Glomerular visceral epithelial cell (primary cell): ENCODE data around the gene DMAC2L.
A peak's percentile ranks its signal among the peaks of the same experiment; 100 is the strongest.
"Not testable (repeated sequence)": the region's sequence is repeated elsewhere in the genome, so short reads cannot be mapped to it uniquely, and the experiment has no call there.

Experiments used
- DNase-seq: peaks from one replicate; pipeline ENCODE4 v3.0.0-alpha.2; 2016; ENCODE audit errors: extremely low spot score

The DMAC2L gene

DNA sequence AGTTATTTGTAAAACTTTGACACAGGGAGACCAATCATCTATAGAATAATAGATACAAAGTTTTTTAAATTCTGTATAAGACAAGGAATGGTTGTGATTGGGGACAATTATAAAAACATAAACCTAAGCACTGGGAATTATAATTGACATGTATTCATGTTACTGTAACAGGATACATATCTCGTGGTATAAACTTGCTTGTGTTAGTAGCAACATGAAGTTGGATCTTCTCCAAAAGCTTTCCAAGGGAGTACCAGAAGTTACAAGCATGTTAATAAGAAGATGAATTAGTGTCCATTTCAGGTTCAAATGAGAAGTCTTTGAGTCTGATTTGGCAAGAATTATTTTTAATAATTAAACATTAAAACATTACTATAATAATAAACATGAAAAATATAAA is 42.4 kb downstream of the DMAC2L start:
- no peak for DNase-seq

DNA sequence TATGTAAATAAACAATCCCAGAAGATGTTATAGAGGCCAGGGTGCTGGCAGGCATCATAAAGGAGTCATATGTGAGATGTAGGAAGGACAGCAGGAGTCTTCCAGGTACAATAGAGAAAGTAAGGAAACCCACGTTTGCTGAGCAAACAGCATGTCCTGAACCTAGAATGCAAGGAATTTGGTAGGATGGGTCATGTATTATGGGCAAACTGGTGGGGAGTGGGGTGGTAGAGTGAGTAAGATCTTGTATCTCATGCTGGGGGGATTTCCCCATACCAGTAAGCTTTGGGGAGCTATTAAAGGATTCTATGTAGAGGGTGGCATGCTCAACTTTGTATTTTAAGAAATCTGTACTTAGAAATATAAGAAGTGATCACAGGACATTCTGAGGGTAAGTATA is 43.6 kb downstream of the DMAC2L start:
- no peak for DNase-seq

DNA sequence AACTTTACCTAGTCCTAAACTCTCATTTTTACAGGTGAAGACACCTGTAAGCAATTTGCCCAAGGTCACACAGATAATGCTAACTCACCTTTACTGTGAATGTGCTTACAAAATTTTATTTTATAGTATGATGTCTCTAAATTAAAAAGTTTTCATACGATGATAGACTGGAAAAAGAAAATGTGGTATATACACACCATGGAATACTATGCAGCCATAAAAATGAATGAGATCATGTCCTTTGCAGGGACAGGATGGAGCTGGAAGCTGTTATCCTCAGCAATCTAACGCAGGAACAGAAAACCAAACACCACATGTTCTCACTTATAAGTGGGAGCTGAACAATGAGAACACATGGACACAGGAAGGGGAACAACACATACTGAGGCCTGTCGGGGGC is 44.2 kb downstream of the DMAC2L start:
- DNase-seq: not testable (repeated sequence)

DNA sequence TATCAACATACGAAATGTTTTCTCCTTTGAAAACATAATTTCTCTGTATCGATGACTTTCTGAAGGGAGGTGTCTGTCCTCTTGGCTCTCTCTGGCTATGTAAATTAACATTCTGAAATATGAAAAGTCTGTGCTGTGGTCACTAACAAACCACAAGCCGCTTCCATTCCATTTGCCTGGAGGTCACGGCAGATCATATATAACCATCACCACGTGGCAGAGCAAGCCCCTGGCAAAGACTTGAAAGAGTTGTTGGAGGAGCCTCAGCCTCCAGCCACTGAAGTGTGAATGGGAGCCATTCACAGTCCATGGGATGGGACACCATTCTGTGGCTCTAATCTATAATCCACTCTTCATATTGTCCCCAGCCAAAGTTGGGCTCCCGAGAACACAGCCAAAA is 45.0 kb downstream of the DMAC2L start:
- DNase-seq: no peak

DNA sequence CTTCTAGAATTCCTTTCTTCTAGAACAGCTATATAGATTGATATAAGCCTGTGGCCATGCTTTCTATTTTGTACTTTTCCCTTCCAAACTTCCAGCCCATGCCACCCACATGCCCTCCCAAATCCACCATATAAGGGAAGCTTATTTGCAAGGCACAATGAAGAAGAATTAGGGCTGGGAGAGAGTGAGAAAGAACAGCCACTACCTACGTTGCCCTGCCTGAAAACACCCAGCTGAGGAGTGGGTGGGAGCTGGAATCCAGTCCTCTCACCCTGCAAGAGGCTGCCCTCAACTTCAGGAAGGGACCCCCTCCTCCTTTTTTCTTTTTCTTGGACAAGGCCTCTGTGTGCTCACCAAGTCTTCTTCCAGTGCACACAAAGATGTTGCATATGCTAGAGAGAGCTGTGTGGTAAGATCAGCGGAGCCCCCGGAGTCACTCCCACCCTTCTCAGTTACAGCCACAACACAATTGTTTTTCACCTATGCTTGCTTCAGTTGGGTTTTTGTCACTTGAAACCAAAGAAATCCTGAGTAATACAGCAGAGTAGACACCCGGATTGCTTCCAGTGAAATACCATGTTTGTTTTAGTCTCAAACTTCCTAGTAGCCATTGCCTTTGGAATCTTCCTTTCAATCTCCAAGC is 45.8 kb downstream of the DMAC2L start:
- DNase-seq: no peak

DNA sequence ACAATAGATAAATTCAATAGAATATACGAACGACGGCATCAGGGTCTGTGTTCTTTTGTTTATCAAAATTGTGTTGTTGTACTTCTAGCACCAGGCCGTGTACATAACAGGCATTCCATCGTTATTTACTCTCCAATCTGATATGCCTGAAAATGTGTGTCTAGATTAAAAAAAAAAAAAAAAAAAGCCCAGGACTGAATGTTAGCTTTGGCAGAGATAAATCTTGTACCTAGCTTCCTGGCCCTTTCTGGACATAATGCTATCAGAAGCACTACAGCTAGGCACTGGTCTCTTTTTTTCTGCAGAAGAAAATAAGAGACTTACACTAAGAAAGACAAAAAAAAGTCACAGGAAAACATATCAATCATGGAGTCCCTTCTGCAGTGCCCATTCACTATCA is 47.5 kb downstream of the DMAC2L start:
- no peak for DNase-seq

DNA sequence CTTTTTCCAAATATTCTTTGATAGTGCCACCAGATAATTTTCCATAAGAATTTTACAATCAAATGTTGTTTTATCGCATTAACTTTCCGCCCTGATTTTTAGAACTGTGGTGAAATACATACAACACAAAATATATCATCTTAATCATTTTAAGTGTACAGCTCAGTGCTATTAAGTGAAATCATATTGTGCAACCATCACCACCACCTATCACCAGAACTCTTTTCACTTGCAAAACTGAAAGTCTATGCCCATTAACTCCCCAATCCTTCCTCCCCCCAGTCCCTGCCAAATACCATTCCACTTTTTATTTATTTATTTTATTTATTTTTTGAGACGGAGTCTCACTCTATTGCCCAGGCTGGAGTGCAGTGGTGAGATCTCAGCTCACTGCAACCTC is 48.0 kb downstream of the DMAC2L start:
- DNase-seq: no peak

DNA sequence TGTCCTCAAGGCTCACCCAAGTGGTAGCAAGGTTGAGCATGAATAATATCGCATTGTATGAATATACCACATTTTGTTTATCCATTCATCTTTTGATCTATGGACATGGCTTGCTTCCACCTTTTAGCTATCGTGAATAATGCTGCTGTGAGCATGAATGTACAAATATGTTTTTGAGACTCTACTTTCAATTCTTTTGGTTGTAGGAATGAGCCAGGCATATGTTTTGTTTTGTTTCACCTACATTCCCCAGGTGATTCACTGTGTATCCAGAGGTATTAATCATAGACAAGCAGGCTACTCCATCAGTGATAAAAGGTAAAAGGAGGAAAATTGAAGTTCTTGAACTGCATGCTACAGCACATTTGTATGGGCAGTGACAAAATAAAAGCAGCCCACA is 48.7 kb downstream of the DMAC2L start:
- no peak for DNase-seq

DNA sequence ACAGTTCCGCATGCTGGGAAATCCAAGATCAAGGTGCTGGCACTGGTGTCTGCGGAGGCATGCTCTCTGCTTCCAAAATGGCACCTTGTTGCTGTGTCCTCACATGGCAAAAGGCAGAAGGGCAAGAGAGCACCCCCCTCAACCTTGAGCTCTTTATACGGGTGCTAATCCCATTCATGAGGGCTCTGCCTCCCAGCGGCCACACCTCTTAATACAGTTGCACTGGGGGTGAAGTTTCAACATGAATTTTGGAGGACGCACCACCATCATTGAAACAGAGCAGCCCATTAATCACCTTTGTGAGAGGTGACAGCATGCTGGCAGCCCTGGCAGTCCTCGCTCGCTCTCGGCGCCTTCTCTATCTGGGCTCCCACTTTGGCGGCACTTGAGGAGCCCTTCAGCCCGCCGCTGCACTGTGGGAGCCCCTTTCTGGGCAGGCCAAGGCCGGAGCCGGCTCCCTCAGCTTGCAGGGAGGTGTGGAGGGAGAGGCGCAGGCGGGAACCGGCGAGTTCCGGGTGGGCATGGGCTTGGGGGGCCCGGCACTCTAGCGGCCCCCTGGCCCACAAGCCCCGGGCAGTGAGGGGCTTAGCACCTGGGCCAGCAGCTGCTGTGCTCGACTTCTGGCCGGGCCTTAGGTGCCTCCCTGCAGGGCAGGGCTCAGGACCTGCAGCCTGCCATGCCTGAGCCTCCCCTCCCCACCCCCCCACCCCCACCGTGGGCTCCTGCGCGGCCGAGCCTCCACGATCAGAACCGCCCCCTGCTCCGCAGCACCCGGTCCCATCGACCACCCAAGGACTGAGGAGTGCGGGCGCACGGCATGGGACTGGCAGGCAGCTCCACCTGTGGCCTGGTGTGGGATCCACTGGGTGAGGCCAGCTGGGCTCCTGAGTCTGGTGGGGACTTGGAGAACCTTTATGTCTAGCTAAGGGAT is 49.6 kb downstream of the DMAC2L start:
- DNase-seq: not testable (repeated sequence)

DNA sequence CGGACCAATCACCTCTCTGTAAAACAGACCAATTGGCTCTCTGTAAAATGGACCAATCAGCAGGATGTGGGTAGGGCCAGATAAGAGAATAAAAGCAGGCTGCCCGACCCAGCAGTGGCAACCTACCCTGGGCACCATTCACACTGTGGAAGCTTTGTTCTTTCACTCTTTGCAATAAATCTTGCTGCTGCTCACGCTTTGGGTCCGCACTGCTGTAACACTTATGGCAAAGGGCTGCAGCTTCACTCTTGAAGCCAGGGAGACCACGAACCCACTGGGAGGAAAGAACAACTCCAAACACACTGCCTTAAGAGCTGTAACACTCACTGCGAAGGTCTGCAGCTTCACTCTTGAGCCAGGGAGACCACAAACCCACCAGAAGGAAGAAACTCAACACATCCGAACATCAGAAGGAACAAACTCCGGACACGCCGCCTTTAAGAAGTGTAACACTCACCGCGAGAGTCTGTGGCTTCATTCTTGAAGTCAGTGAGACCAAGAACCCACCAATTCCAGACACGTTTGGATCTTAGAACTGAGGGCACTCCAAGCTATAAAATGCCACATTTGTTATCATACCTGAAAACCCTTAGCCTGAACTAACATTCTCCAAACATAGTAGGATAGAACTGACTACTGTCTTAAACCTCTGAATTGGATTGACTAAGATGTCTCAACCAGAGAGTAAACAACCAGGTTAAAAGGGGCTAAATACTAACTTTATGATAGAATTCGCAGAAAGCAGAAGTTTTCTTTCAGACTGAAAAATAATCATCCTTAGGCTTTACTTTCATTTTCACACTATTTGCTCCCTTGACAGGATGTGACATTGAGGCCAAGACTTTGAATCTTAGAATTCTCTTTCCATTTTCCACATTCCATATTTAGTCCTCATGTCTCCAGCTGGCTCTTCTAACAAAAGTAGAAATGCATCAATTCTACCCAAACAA is 50.9 kb downstream of the DMAC2L start:
- no peak for DNase-seq

DNA sequence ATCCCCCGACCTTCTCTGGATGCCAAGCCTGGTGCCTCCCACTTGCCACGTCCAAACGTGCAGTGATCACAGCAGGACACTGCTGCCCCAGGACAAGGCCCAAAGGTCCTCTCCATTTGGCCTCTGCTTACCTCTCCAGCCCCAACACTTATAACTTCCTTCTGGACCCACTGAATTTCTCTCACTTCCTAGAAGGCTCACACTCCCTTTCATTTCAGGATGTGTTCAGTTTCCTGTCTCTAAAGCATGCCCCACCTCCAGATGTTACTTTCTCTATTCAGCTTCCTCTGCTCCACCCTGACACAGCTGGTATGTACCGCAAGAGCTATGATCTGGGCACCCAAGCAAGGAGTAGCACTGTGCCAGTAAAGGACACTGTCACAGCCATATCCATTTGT is 51.6 kb downstream of the DMAC2L start:
- DNase-seq: peak; percentile 34

DNA sequence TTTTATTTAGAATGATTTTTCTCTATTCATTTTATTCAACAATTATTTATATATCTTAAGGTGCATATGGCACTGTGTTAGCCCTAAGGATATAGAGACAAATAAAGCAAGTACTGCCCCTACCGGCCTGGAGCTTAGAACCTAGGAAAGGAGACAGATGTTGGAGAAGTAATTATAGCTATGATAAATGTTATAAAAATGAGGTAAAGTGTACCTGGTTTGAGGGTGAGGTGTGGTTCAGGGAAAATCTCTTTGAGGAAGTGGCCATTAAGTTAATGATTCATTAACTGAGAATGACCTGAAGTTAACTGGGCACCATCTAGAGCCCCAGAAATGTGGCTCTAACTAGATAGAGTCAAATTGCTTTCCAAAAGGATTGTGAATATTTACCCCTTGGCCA is 52.7 kb downstream of the DMAC2L start:
- peak; percentile 25 for DNase-seq

DNA sequence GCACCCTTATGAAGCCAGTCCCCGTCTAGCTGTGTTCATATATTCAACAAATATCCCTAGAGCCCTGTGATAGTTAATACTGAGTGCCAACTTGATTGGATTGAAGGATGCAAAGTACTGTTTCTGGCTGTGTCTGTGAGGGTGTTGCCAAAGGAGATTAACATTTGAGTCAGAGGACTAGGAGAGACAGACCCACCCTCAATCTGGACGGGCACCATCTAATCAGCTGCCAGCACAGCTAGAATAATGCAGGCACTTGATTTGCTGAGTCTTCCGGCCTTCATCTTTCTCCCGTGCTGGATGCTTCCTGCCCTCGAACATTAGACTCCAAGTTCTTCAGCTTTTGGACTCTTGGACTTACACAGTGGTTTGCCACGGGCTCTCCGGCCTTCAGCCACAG is 53.4 kb downstream of the DMAC2L start:
- not testable (repeated sequence) for DNase-seq

DNA sequence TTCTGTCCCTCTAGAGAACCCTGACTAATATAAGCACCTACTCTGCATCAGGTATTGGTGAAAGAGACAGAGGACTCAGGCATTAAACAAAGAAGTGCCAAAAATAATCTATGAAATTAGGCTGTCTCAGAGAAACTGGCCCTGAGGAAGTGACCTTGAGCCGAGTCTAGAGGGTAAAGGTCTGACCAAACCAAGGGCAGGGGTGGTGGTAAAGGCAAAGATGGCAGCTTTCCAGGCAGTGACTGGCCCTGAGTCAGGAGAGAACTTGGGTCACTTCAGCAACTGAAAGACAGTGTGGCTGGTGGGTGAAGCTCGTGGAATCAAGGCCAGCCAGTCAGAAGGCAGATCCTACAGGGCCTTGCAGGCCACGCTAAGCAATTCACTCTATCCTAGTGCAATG is 54.0 kb downstream of the DMAC2L start:
- no peak for DNase-seq

DNA sequence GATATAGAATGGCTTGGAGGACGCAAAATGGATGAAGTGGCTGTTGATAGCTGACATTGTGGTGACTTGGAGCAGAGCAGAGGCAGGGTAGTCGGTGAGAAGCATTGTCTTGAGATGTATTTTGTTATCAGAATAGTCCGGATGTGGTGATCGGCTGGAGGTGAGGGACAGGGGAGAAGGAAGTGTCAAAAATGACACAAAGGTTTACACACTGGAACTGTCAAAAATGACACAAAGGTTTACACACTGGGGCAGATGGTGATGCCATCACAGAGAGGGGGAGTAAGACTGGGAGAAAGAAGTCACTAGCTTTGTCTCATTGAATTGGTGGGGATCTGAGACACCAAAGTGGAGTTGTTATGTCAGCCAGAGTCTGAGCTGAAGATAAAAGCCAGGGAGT is 54.5 kb downstream of the DMAC2L start:
- DNase-seq: no peak

DNA sequence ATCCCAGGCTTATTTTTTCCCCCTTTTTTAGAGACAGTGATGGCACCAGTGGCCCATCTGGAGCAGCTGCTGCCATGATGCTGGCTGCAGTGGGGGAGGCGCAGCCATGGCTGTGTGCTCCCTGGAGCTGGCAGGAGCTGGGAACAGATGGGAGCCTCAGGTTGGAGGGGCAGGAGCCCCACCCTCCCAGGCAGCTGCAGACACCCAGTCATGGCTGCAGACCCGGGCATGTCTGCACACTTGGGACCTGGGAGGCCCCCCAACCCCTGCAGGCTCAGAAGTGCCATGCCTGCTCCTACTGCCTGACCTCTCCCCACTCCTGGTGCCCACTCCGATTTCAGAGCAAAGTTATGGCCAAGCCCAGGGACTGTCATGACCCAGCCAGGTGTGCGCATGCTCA is 59.4 kb downstream of the DMAC2L start:
- no peak for DNase-seq

DNA sequence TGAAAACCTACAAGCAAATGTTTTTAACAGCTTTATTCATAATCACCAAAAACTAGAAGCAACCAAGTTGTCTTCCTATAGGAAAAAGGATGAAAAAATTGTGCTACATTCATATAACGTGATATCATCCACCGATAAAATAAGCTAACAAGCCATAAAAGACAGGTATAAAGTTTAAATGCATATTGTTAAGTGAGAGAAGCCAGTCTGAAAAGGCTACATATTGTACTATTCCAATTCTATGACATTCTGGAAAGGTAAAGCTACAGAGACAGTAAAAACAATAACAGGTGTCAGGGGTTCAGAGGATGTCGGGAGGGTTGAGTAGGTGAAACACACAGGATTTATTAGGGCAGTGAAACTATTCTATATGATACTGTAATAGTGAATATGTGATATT is 61.8 kb downstream of the DMAC2L start:
- DNase-seq: no peak

DNA sequence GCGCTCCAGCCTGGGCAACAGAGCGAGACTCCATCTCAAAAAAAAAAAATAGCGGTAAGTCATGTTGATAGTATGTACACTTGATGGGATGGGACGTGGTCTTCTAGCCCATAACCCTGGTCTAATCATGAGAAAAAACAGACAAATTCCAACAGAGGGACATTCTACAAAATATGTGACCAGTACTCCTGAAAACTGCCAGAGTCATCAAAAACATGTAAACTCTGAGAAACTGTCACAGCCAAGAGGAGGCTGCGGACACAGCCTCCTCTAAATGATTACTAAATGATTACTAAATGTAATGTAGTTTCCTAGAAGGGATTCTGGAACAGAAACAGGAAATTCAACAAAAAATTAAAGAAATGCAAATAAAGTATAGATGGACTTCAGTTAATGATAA is 63.6 kb downstream of the DMAC2L start:
- DNase-seq: no peak
